GM12892 (cell line): ENCODE results near the gene CREBRF.

ENCODE experiments used
- DNase-seq: peaks from one replicate; pipeline ENCODE4 v3.0.0; 2011; ENCODE audit not compliant: insufficient read length
- FAIRE-seq: peaks from 2 replicates; lab custom pipeline; 2011; peaks lifted over from hg19 to GRCh38; lab: Jason Lieb, UNC
- POLR2A ChIP-seq: IDR thresholded peaks from 2 replicates; pipeline ENCODE4 v1.6.1; 2011; ENCODE audit warnings: low read depth, low read length, control low read depth
- POLR2AphosphoS5 ChIP-seq: IDR thresholded peaks from 2 replicates; pipeline ENCODE4 v1.6.1; 2011; ENCODE audit warnings: low read depth, low read length, control low read depth
- TAF1 ChIP-seq: IDR thresholded peaks from 2 replicates; pipeline ENCODE4 v1.6.1; 2011; ENCODE audit warnings: low read depth, mild to moderate bottlenecking, control low read depth, low read length, borderline replicate concordance

Gene CREBRF

GRCh38 chr5:173165177-173166016 lies 109.2 kb downstream of the CREBRF start:
- TF ChIP-seq POLR2AphosphoS5 (no peak; the same call in 1 of the 2 replicates), TAF1 (no peak), POLR2A (no peak)
- no peak for FAIRE-seq

GRCh38 chr5:173172166-173172565 lies 116.0 kb downstream of the CREBRF start:
- TF ChIP-seq POLR2AphosphoS5 (no peak), TAF1 (no peak), POLR2A (no peak)
- no peak for FAIRE-seq
- no peak for DNase-seq

More at GRCh38 chr5:173165177-173166016, 109.2 kb downstream of the CREBRF start:
- DNase-seq: no peak

- DNase-seq (no peak), FAIRE-seq (no peak)
- TF ChIP-seq TAF1: no peak
- TF ChIP-seq POLR2AphosphoS5: no peak
- no peak for TF ChIP-seq POLR2A
These were observed 119.4 kb downstream of the CREBRF start for GRCh38 chr5:173175523-173175922.

GRCh38 chr5:173178369-173178910 lies 122.3 kb downstream of the CREBRF start:
- DNase-seq (no peak), FAIRE-seq (no peak)
- TF ChIP-seq POLR2A: no peak
- TF ChIP-seq POLR2AphosphoS5: no peak
- no peak for TF ChIP-seq TAF1

GRCh38 chr5:173180331-173180730 lies 124.2 kb downstream of the CREBRF start:
- TF ChIP-seq POLR2A (no peak), TAF1 (no peak), POLR2AphosphoS5 (no peak)
- DNase-seq (no peak), FAIRE-seq (no peak)

- TF ChIP-seq TAF1 (no peak), POLR2A (no peak), POLR2AphosphoS5 (no peak)
- DNase-seq (no peak), FAIRE-seq (no peak)
These were observed 131.0 kb downstream of the CREBRF start for GRCh38 chr5:173187054-173187743.

- no peak for FAIRE-seq
- no peak for DNase-seq
- TF ChIP-seq POLR2A (no peak), TAF1 (no peak), POLR2AphosphoS5 (no peak)
These were observed 132.1 kb downstream of the CREBRF start for GRCh38 chr5:173188280-173188679.
